Measurements from ENCODE around the gene CAPRIN1. TPM values are rescaled to one million over a fixed set of nuclear protein-coding genes. Genes with fewer than 3 reads are reported as not detected.
A peak's percentile ranks its signal among the peaks of the same experiment; 100 is the strongest.
"Not testable (repeated sequence)": the region's sequence is repeated elsewhere in the genome, so short reads cannot be mapped to it uniquely, and the experiment has no call there.

The CAPRIN1 gene
- total and polyA plus RNA-seq, 2 experiments from 2014 or later: 127 to 176 TPM

GRCh38 chr11:34084637-34085036 is 33.1 kb downstream of the CAPRIN1 start:
- H3K36me3 ChIP-seq (ENCODE audit: low read depth): peaks cover 82% of the 10 kb centered on the region
- DNase-seq: no peak
- WGBS, 2 experiments (ENCODE audit: low coverage in 1 of 2, low lambda C conversion rate in 2 of 2, missing lambda C conversion rate in 2 of 2): 95 to 96% methylated on average over 2 of the region's 2 CpGs

GRCh38 chr11:34086554-34087283 is 35.2 kb downstream of the CAPRIN1 start:
- DNase-seq: peak; percentile 55
- no peaks in the 10 kb centered on the region for H3K9me3 ChIP-seq (ENCODE audit: low read depth)
- H3K4me3 ChIP-seq: no peak overlapping the region
- H3K9ac ChIP-seq: no peak overlapping the region
- TF ChIP-seq EZH2 (IDR thresholded peaks at IDR 0.05; ENCODE audit: insufficient read depth, poor library complexity, severe bottlenecking): no peak
- H3K9me2 ChIP-seq (ENCODE audit: insufficient read depth): no peaks in the 10 kb centered on the region
- in situ Hi-C loops (cut with MboI): no loop called here
- H4K20me1 ChIP-seq (ENCODE audit: insufficient read depth): no peaks in the 10 kb centered on the region
- no peaks in the 10 kb centered on the region for H3K27me3 ChIP-seq (replicated peaks; ENCODE audit: insufficient read depth)
- H3K4me1 ChIP-seq (ENCODE audit: insufficient read depth): no peaks in the 10 kb centered on the region
- H2AFZ ChIP-seq: no peak overlapping the region
- H3K27ac ChIP-seq: no peak overlapping the region
- H3K79me2 ChIP-seq (ENCODE audit: insufficient read depth): peaks cover 89% of the 10 kb centered on the region
- peaks cover 20% of the 10 kb centered on the region for H3F3A ChIP-seq (ENCODE audit: insufficient read depth)
- 97% methylated on average over 4 of the region's 4 CpGs for WGBS, 2 experiments (ENCODE audit: low coverage in 1 of 2, low lambda C conversion rate in 2 of 2, missing lambda C conversion rate in 2 of 2)
- H3K36me3 ChIP-seq (ENCODE audit: low read depth): peaks cover 86% of the 10 kb centered on the region
- no peak overlapping the region for H3K4me2 ChIP-seq (ENCODE audit: unreplicated experiment)

More at GRCh38 chr11:34084637-34085036, 33.1 kb downstream of the CAPRIN1 start:
- H3K4me2 ChIP-seq (ENCODE audit: unreplicated experiment): no peak overlapping the region
- no peaks in the 10 kb centered on the region for H3K4me1 ChIP-seq (ENCODE audit: insufficient read depth)
- no peak for TF ChIP-seq EZH2phosphoT487 (IDR thresholded peaks at IDR 0.05; ENCODE audit: insufficient read depth, low read depth)
- no peak for TF ChIP-seq EZH2 (IDR thresholded peaks at IDR 0.05; ENCODE audit: insufficient read depth, poor library complexity, severe bottlenecking)
- H3K9me3 ChIP-seq (ENCODE audit: low read depth): no peaks in the 10 kb centered on the region
- H3K27me3 ChIP-seq (replicated peaks; ENCODE audit: insufficient read depth): no peaks in the 10 kb centered on the region
- H3F3A ChIP-seq (ENCODE audit: insufficient read depth): peaks cover 22% of the 10 kb centered on the region
- peaks cover 91% of the 10 kb centered on the region for H3K79me2 ChIP-seq (ENCODE audit: insufficient read depth)
- no peak overlapping the region for H3K9ac ChIP-seq
- no peaks in the 10 kb centered on the region for H3K9me2 ChIP-seq (ENCODE audit: insufficient read depth)
- no peak overlapping the region for H3K27ac ChIP-seq
- no peaks in the 10 kb centered on the region for H4K20me1 ChIP-seq (ENCODE audit: insufficient read depth)
- in situ Hi-C loops (cut with MboI): no loop called here
- H3K4me3 ChIP-seq: no peak overlapping the region
- H2AFZ ChIP-seq: no peak overlapping the region

- no peak overlapping the region for H3K27ac ChIP-seq
- H3K79me2 ChIP-seq (ENCODE audit: insufficient read depth): peaks cover 89% of the 10 kb centered on the region
- no peak overlapping the region for H2AFZ ChIP-seq
- H3K4me1 ChIP-seq (ENCODE audit: insufficient read depth): no peaks in the 10 kb centered on the region
- 92 to 100% methylated on average over 1 of the region's 1 CpG for WGBS, 2 experiments (ENCODE audit: low coverage in 1 of 2, low lambda C conversion rate in 2 of 2, missing lambda C conversion rate in 2 of 2)
- H3K9me2 ChIP-seq (ENCODE audit: insufficient read depth): no peaks in the 10 kb centered on the region
- H3K9ac ChIP-seq: no peak overlapping the region
- peaks cover 29% of the 10 kb centered on the region for H3F3A ChIP-seq (ENCODE audit: insufficient read depth)
- no peaks in the 10 kb centered on the region for H3K9me3 ChIP-seq (ENCODE audit: low read depth)
- H3K36me3 ChIP-seq (ENCODE audit: low read depth): peaks cover 88% of the 10 kb centered on the region
- in situ Hi-C loops (cut with MboI): no loop called here
- no peaks in the 10 kb centered on the region for H3K27me3 ChIP-seq (replicated peaks; ENCODE audit: insufficient read depth)
- no peak for DNase-seq
- no peak overlapping the region for H3K4me3 ChIP-seq
- no peaks in the 10 kb centered on the region for H4K20me1 ChIP-seq (ENCODE audit: insufficient read depth)
- no peak for TF ChIP-seq EZH2phosphoT487 (IDR thresholded peaks at IDR 0.05; ENCODE audit: insufficient read depth, low read depth)
- TF ChIP-seq EZH2 (IDR thresholded peaks at IDR 0.05; ENCODE audit: insufficient read depth, poor library complexity, severe bottlenecking): no peak
- H3K4me2 ChIP-seq (ENCODE audit: unreplicated experiment): no peak overlapping the region
Measured at GRCh38 chr11:34091825-34092224, 40.3 kb downstream of the CAPRIN1 start.

- peak overlapping the region; percentile 1; the same call in 1 of the 2 replicates for H3K9ac ChIP-seq
- H3K4me1 ChIP-seq (ENCODE audit: insufficient read depth); H3K27ac ChIP-seq; DNase-seq; H3K9me3 ChIP-seq (ENCODE audit: low read depth); H3K4me2 ChIP-seq (ENCODE audit: unreplicated experiment); H2AFZ ChIP-seq; H3K4me3 ChIP-seq; H3K9me2 ChIP-seq (ENCODE audit: insufficient read depth); H4K20me1 ChIP-seq (ENCODE audit: insufficient read depth); H3K27me3 ChIP-seq (replicated peaks; ENCODE audit: insufficient read depth); in situ Hi-C loops (cut with MboI): not testable (repeated sequence)
- H3K79me2 ChIP-seq (ENCODE audit: insufficient read depth): peaks cover 82% of the 10 kb centered on the region
- H3K36me3 ChIP-seq (ENCODE audit: low read depth): peaks cover 98% of the 10 kb centered on the region
- WGBS, 2 experiments (ENCODE audit: low coverage in 1 of 2, low lambda C conversion rate in 2 of 2, missing lambda C conversion rate in 2 of 2): 94 to 98% methylated on average over 2 of the region's 2 CpGs
- peaks cover 57% of the 10 kb centered on the region for H3F3A ChIP-seq (ENCODE audit: insufficient read depth)
Measured at GRCh38 chr11:34094900-34095299, 43.4 kb downstream of the CAPRIN1 start.
